ENCODE measurements around the gene KCNJ8. TPM values are rescaled to one million over a fixed set of nuclear protein-coding genes. Genes with fewer than 3 reads are reported as not detected.

KCNJ8 gene
- total and polyA plus RNA-seq, 10 of the 15 experiments (the other 5 are each of a cell fraction or from before 2014, with no cell fraction given) = not detected

DNA sequence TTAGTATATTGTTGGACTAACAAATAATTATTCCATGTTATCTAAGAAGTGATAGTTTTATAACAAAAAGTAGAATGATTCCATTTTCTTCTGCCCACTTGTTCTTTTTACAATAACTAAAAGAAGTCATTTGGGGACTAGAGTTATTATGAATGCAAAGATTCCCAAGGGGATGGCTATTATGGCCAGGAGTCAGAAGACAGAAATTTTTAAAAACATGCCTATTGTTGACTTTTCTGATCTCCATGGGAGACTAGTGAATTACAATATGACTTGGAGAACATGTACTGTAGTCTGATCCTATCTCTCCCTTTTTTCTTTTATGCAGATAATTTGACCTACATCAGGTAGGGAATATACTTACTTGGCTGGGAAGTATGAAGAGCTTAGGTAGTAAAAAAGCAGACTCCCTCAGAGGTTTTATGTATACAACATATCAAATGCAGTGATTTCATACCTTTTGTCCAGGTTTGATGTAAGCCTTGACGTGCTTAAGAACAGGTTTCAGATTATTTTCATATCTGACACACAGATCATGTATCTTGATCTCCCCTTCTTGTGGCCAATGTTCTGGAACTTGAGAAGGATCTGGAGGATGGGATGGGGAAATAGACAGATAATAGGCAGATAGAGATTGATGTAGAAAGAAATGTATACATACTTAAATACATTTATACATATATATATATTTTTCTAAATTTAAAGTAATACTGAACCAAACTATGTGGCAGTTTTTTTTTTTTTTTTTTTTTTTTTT is 41.0 kb upstream of the KCNJ8 start:
- WGBS (ENCODE audit: insufficient coverage, insufficient replicate concordance, low lambda C conversion rate, missing lambda C conversion rate) = 0% methylated on average over 1 of the region's 1 CpG
- FAIRE-seq (no peak), ATAC-seq (no peak), DNase-seq (ENCODE audit: low read depth, low spot score) (no peak)
- Histone ChIP-seq H3K4me1 (ENCODE audit: control insufficient read depth, insufficient read depth, low read length) (no peaks in the 10 kb centered on the region), H3K9me3 (replicated peaks; ENCODE audit: control insufficient read depth, insufficient read depth, low read length) (no peaks in the 10 kb centered on the region), H3K27ac (ENCODE audit: control insufficient read depth, insufficient read depth) (no peak overlapping the region), H3K36me3 (ENCODE audit: control insufficient read depth in 2 of 2, insufficient read depth in 2 of 2, low read length in 1 of 2) (no peaks in the 10 kb centered on the region), H3K4me3 (no peak overlapping the region), H3K27me3 (replicated peaks in 1 of 2; ENCODE audit: control insufficient read depth in 2 of 2, insufficient read depth in 2 of 2, low read length in 1 of 2) (no peaks in the 10 kb centered on the region), H3K9ac (ENCODE audit: control insufficient read depth, insufficient read depth, low read length) (no peak overlapping the region), H2AFZ (ENCODE audit: control insufficient read depth, low read depth, low read length) (no peak overlapping the region), H3K79me2 (ENCODE audit: control insufficient read depth, insufficient read depth, low read length) (no peaks in the 10 kb centered on the region), H4K20me1 (ENCODE audit: control insufficient read depth, insufficient read depth) (no peaks in the 10 kb centered on the region), H3K4me2 (ENCODE audit: control insufficient read depth, insufficient read depth) (no peak overlapping the region)
- in situ Hi-C loops (cut with MboI) = no loop called here
- POLR2A ChIA-PET = no interaction called here
- intact Hi-C loops (cut with micrococcal nuclease; ENCODE audit: unreplicated experiment) = no loop called here
- SMC1A ChIA-PET (ENCODE audit: uncharacterized antibody, unreplicated experiment) = no interaction called here
- TF ChIP-seq NFXL1 (IDR thresholded peaks at IDR 0.05; ENCODE audit: borderline replicate concordance) = no peak
- CTCF ChIA-PET = no interaction called here
- BruUV-seq (replicated peaks) = no TSS peak
- RAD21 ChIA-PET (ENCODE audit: unreplicated experiment) = no interaction called here

GRCh38 chr12:21814814-21815213 is 40.3 kb upstream of the KCNJ8 start:
- Histone ChIP-seq H3K4me3 (no peak overlapping the region), H2AFZ (ENCODE audit: control insufficient read depth, low read depth, low read length) (no peak overlapping the region), H3K4me1 (ENCODE audit: control insufficient read depth, insufficient read depth, low read length) (no peaks in the 10 kb centered on the region), H4K20me1 (ENCODE audit: control insufficient read depth, insufficient read depth) (no peaks in the 10 kb centered on the region), H3K27ac (ENCODE audit: control insufficient read depth, insufficient read depth) (no peak overlapping the region), H3K79me2 (ENCODE audit: control insufficient read depth, insufficient read depth, low read length) (no peaks in the 10 kb centered on the region), H3K9me3 (replicated peaks; ENCODE audit: control insufficient read depth, insufficient read depth, low read length) (no peaks in the 10 kb centered on the region), H3K27me3 (replicated peaks in 1 of 2; ENCODE audit: control insufficient read depth in 2 of 2, insufficient read depth in 2 of 2, low read length in 1 of 2) (no peaks in the 10 kb centered on the region), H3K36me3 (ENCODE audit: control insufficient read depth in 2 of 2, insufficient read depth in 2 of 2, low read length in 1 of 2) (no peaks in the 10 kb centered on the region), H3K4me2 (ENCODE audit: control insufficient read depth, insufficient read depth) (no peak overlapping the region), H3K9ac (ENCODE audit: control insufficient read depth, insufficient read depth, low read length) (no peak overlapping the region)
- FAIRE-seq (no peak), DNase-seq (ENCODE audit: low read depth, low spot score) (no peak), ATAC-seq (no peak)
- ChIA-PET RAD21 (ENCODE audit: unreplicated experiment) (no interaction called here), POLR2A (no interaction called here), SMC1A (ENCODE audit: uncharacterized antibody, unreplicated experiment) (no interaction called here), CTCF (no interaction called here)
- TF ChIP-seq ZNF384 (IDR thresholded peaks at IDR 0.05; ENCODE audit: borderline replicate concordance, low read depth, low read length) (no peak), PAX8 (IDR thresholded peaks at IDR 0.05) (no peak), POU2F2 (IDR thresholded peaks at IDR 0.05; ENCODE audit: borderline replicate concordance, low read depth, low read length) (no peak), TARDBP (IDR thresholded peaks at IDR 0.05; ENCODE audit: borderline replicate concordance) (no peak), HDGF (IDR thresholded peaks at IDR 0.05) (no peak), HDAC6 (IDR thresholded peaks at IDR 0.05; ENCODE audit: unreplicated experiment) (no peak), CBX3 (IDR thresholded peaks at IDR 0.05; ENCODE audit: borderline replicate concordance, low read depth) (no peak), POLR2A (IDR thresholded peaks at IDR 0.05; ENCODE audit: low read depth, low read length) (no peak), CREB1 (IDR thresholded peaks at IDR 0.05; ENCODE audit: low read depth) (no peak), SMAD1 (IDR thresholded peaks at IDR 0.05; ENCODE audit: low read depth, partially characterized antibody) (no peak), IRF5 (IDR thresholded peaks at IDR 0.05; ENCODE audit: borderline replicate concordance) (no peak), ZNF274 (IDR thresholded peaks at IDR 0.05; ENCODE audit: insufficient read depth, insufficient read length) (no peak), RCOR1 (conservative IDR thresholded peaks at IDR 0.05; ENCODE audit: low read depth, low read length) (no peak), HCFC1 (IDR thresholded peaks at IDR 0.05; ENCODE audit: low read length) (no peak), PKNOX1 (IDR thresholded peaks at IDR 0.05) (no peak)
- intact Hi-C loops (cut with micrococcal nuclease; ENCODE audit: unreplicated experiment) = no loop called here
- in situ Hi-C loops (cut with MboI) = no loop called here
- BruUV-seq (replicated peaks) = no TSS peak
- WGBS (ENCODE audit: insufficient coverage, insufficient replicate concordance, low lambda C conversion rate, missing lambda C conversion rate) = 8% methylated on average over 3 of the region's 3 CpGs
